ENCODE data around the gene GPR137B.

DNA sequence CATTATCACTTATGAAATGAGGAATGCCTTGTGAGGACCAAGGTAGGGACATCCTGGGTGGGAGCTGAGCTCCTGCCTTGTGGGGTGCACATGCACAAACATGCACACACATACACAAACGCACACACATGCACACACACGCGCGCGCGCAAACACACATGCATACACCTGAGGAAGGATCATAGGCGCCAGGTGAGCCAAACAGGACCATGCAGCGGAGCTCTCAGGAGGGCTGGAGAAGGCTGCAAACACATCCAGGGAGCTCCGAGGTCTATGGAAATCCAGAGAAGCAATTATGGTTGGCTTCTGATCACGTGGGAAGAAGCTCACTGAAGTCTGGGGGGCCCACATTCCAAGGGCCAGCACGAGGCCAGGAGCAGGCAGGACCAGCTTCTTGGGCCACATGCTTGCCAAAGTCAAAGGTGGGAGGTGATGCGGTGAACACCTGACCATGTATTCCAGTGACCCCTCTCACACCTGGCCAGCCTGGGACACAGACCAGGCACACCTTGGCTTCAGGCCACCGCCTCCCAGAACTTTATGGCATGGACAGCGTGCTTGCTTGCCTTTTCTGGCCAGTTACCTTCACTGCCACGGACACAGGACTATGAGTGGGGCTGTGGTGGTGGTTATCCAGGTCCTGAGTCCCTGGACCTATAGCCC, 13.6 kb downstream of the GPR137B start:
- TF ChIP-seq, protein P1, sequence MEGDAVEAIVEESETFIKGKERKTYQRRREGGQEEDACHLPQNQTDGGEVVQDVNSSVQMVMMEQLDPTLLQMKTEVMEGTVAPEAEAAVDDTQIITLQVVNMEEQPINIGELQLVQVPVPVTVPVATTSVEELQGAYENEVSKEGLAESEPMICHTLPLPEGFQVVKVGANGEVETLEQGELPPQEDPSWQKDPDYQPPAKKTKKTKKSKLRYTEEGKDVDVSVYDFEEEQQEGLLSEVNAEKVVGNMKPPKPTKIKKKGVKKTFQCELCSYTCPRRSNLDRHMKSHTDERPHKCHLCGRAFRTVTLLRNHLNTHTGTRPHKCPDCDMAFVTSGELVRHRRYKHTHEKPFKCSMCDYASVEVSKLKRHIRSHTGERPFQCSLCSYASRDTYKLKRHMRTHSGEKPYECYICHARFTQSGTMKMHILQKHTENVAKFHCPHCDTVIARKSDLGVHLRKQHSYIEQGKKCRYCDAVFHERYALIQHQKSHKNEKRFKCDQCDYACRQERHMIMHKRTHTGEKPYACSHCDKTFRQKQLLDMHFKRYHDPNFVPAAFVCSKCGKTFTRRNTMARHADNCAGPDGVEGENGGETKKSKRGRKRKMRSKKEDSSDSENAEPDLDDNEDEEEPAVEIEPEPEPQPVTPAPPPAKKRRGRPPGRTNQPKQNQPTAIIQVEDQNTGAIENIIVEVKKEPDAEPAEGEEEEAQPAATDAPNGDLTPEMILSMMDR (IDR thresholded peaks at IDR 0.05), result no peak
- no peak for TF ChIP-seq ZFX (IDR thresholded peaks at IDR 0.05; ENCODE audit: borderline replicate concordance)
